ENCODE results near the gene RILPL1.

Gene RILPL1

GRCh38 chr12:123428591-123428990 lies 104.9 kb downstream of the RILPL1 start:
- no peak for DNase-seq (ENCODE audit: low read depth in 2 of 2)

- no peak for DNase-seq (ENCODE audit: low read depth in 2 of 2)
Observed at GRCh38 chr12:123427036-123427769, 106.3 kb downstream of the RILPL1 start.

- DNase-seq (ENCODE audit: low read depth in 2 of 2) = no peak
Observed at GRCh38 chr12:123421314-123421713, 112.2 kb downstream of the RILPL1 start.
